GM12872 (cell line): ENCODE measurements around the gene CDC14B.

Experiments used
- TF ChIP-seq, protein P1 (sequence below): IDR thresholded peaks from 3 replicates; pipeline ENCODE4 v1.5.1; 2011; ENCODE audit warnings: low read depth, mild to moderate bottlenecking, low read length, moderate library complexity; ENCODE audit not compliant: insufficient read depth

CDC14B gene

DNA sequence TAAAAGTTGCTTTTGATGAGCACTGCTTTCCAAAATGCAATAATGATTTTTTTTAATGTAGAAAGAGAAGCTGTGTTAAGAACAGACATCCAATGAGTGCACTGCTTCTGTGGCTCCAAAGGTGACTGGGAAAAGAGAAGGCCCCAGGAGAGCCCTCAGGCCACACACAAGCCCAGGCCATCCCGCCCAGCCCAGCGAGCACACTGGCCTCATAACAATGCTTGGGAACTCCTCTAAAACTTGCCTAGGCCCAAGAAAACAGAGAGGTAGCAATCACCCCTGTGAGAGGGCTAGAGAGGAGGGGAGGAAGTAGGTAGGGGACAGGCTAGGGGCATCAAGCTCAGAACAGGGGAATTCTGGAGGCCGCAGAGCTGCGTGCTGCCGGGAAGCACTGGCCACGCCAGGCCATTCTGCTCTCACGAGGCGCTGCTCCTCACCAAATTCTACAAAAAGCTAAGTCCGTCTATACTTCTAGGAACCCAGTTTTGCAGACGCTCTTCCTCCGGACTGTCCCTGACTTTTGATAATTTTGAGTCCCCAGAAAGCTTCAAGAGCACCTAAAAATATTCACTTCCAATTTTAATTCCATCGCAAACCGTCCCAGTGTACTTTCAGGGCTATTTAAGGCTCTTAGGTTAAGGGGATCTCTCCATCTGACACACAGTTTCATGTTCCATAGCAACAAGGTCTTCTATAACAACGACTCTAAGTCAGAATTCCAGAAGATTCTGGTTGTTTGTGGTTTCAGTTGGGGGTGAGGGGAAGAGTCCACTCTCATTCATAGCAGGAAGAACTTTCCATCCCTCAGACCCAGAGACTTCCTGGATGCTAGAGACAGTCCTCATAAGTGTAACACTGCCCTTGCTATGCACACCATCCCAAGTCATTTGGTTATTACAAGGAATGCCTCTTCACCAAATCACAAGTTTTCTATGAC lies 118.7 kb downstream of the CDC14B start:
- TF ChIP-seq, protein P1, sequence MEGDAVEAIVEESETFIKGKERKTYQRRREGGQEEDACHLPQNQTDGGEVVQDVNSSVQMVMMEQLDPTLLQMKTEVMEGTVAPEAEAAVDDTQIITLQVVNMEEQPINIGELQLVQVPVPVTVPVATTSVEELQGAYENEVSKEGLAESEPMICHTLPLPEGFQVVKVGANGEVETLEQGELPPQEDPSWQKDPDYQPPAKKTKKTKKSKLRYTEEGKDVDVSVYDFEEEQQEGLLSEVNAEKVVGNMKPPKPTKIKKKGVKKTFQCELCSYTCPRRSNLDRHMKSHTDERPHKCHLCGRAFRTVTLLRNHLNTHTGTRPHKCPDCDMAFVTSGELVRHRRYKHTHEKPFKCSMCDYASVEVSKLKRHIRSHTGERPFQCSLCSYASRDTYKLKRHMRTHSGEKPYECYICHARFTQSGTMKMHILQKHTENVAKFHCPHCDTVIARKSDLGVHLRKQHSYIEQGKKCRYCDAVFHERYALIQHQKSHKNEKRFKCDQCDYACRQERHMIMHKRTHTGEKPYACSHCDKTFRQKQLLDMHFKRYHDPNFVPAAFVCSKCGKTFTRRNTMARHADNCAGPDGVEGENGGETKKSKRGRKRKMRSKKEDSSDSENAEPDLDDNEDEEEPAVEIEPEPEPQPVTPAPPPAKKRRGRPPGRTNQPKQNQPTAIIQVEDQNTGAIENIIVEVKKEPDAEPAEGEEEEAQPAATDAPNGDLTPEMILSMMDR, result no peak

DNA sequence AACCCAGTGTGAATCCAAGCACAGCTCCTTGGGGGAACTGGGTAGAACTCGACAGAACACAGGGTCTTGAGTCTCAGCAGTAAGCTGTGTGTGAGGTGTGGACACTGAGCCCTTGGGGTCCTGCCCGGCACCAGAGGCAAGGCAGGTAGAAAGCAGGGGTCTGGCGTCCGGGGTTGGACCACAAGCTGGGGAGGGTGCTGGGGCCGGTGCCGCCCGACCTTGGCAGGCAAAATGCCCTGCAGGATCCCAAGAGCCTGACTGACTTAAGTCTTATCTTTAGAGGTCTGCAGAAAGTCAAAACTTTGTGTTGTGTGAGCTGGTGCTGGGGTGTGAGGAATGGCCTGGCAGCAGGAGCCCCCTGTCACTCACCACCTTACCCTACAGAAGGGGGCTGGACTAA lies 120.4 kb downstream of the CDC14B start:
- TF ChIP-seq, protein P1, result no peak

DNA sequence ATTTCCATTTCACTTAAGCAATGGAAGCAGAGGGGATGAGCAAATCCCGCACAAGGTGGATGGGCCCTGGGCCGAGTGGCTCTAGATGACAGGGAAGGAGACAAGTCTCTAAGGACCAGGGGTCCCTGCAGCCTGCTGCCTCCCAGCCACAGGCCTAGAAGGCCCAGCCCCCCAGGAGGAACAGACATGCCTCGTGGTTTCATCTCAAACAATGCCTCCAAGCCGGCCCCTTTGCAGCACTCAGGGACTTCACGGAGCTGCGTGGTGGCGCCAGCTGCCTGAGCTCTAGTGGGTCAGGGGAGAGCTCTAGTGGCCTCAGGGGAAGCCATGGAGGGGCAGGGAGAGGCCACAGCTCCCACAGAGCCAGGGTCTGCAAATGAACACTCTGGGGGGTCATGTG lies 120.8 kb downstream of the CDC14B start:
- TF ChIP-seq, protein P1, result no peak

DNA sequence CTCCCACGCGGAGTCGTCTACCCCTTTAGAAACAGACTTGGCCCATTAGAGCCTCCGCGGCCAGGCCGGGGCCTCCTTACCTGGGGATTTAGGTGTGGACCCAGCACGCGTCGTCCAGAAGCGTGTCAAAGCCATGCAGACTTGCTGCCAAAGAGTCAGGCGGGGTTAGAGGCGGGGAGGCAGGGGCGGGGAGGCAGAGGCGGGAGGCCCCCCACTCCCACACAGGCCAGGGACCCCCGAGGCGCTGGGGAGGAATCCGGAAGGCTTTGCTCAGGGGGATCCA lies 122.6 kb downstream of the CDC14B start:
- TF ChIP-seq, protein P1, result no peak

DNA sequence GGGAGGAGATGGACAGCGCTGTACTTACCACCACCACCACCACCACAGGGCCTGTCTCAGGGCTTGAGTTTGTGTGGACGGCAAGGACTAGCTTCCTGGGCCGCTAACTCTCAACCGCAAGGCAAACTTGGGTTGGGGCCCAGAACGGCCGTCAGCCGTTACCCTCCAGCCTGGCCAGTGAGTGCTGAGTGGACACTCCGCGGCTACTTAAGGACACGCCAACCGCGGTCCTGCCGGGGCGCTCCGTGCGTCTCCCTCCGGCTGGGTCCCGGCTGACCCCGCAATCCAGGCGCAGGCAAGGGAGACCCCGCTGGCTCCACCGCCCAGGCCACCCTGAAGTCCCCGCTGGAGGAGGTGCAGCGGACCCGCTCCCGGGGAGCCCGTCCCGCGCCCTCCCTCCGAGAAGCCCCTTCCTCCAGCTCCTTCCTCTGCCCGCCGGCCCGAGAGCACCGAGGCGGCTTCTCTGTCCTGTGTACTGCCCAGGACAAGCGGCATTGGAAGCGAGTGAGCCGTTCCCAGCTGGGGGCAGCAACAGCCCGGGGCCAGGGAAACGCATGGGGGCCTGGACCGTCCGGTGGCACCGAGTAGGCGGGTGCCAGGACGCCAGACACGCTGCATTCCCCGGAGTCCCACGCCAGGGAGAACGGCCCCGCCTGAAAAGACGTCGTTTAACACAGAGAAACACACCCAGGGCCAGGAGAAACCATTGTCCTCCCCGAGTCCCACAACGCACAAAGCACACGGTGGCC lies 123.1 kb downstream of the CDC14B start:
- TF ChIP-seq, protein P1, result no peak

DNA sequence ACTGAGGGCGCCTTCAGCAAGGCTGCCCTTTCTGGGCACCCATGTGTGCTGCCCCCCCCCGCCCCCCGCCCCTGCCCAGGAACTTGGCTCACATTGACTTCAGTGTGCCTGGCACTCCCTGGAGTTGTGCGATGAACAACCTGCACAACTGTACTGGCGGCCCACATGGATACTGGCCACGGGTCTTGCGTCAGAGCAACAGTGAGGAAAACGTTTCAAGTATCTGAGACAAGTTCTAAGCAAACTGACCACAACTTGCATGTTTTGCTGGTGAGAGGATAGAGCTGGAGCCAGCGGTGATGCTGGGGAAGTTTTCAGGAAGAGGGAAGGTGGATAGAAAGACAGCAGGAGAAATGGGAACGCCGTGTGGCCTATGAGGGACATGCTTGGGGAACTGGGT lies 124.3 kb downstream of the CDC14B start:
- TF ChIP-seq, protein P1, result no peak

DNA sequence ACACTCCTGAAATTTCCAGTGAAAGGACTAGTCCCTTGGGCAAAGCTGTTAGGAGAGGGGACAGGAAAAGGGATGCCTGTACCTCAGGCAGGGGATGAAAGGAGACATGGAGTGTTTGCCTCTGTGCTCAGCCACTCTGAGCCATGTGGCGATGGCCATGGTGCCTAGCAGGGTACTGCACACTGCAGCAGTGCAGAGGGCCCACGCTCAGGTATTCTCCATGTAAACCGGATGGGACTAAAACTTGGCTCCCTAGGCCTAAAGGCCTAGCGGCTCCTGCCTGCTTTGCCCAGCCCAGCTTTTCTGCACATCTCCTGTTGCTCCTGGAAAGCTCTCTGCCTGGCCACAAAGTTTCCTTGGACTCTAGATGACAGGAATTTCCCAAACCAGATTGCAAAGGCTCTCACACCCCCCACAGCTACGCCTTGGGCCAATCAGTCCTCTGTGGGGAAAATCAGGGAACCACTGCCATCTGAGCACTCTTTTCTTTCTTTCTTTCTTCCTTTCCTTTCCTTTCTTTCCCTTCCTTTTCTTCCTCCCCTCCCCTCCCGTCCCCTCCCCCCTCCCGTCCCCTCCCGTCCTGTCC lies 125.3 kb downstream of the CDC14B start:
- TF ChIP-seq, protein P1, result no peak
